HUES6 (cell line): ENCODE measurements around the gene PI4K2B.

Experiments used
- H3K27ac ChIP-seq: 2 replicates; pipeline ENCODE4 v1.7.0; 2013; ENCODE audit warnings: low read depth, mild to moderate bottlenecking, low read length, inconsistent platforms
- H3K27me3 ChIP-seq: 2 replicates; pipeline ENCODE4 v1.6.1; 2013; ENCODE audit warnings: low read length; ENCODE audit not compliant: control insufficient read depth, insufficient read depth
- H3K36me3 ChIP-seq: 2 replicates; pipeline ENCODE4 v1.6.1; 2013; ENCODE audit warnings: low read length; ENCODE audit not compliant: control insufficient read depth, insufficient read depth
- H3K4me1 ChIP-seq: 2 replicates; pipeline ENCODE4 v1.6.1; 2013; ENCODE audit warnings: low read length; ENCODE audit not compliant: control insufficient read depth, insufficient read depth
- H3K4me3 ChIP-seq: 2 replicates; pipeline ENCODE4 v1.5.1; 2013; ENCODE audit warnings: low read depth, low read length
- H3K9ac ChIP-seq: one replicate; pipeline ENCODE4 v1.6.1; 2013; ENCODE audit warnings: mild to moderate bottlenecking, low read length
- H3K9me3 ChIP-seq: 2 replicates; pipeline ENCODE4 v1.6.1; 2013; ENCODE audit warnings: low read depth, low read length; ENCODE audit not compliant: control insufficient read depth, insufficient read depth

Gene PI4K2B

DNA sequence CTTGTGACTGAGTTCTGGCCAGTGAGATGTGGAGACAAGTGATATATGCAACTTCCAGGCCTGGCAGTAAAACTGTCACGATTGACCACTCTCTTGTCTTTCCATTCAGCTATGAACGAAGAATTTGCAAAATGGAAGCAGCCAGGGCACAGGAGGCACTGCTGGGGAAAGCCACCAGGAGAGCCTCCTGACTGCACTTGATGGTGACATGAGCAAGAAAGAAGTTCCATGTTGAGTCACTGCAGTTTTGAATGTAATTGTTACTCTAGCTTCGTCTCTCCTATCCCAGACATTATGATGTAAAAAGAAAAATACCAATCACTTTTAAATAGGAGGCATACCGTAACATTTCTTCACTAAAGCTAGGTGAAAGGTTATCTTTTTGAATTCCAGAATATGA, 46.4 kb downstream of the PI4K2B start:
- H3K9me3 ChIP-seq = no peaks in the 10 kb centered on the region
- H3K4me1 ChIP-seq = no peaks in the 10 kb centered on the region
- H3K27ac ChIP-seq = no peak overlapping the region
- no peak overlapping the region for H3K9ac ChIP-seq
- no peak overlapping the region for H3K4me3 ChIP-seq
- no peaks in the 10 kb centered on the region for H3K36me3 ChIP-seq
- no peaks in the 10 kb centered on the region for H3K27me3 ChIP-seq

DNA sequence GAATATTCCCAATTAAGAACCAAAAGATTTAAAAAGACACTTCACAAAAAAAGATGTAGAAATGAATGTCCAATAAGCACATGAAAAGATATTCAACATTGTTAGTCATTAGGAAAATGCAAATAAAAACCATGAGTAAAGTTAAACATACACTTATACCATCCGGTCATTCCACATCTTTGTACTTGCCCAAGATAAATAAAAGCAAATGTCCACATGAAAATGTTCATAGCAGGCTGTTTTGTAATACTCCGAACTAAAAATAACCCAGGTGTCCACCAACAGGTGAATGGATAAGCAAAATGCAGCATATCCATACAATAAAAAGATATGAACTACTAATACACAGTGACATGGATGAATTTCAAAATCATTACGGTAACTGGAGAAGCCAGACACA, 50.1 kb downstream of the PI4K2B start:
- Histone ChIP-seq H3K27me3 (no peaks in the 10 kb centered on the region), H3K9ac (no peak overlapping the region), H3K4me1 (no peaks in the 10 kb centered on the region), H3K36me3 (no peaks in the 10 kb centered on the region), H3K4me3 (no peak overlapping the region), H3K27ac (no peak overlapping the region), H3K9me3 (0 out of 2 replicates have a peak, but pooled peaks cover 3% of the 10 kb centered on the region)

DNA sequence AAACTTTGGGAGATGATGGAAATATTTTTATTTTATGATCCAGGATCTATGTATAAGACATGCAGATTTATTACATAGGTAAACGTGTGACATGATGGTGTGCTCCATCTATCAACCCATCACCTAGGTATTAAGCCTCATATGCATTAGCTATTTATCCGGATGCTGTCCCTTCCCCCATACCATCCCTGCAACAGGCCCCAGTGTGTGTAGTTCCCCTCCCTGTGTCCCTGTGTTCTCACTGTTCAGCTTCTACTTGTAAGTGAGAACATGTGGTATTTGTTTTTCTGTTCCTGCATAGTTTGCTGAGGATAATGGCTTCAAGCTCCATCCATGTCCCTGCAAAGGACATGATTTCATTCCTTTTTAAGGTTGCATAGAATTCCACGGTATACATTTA, 50.6 kb downstream of the PI4K2B start:
- H3K9me3 ChIP-seq = 0 out of 2 replicates have a peak, but pooled peaks cover 3% of the 10 kb centered on the region
- H3K27me3 ChIP-seq = no peaks in the 10 kb centered on the region
- H3K36me3 ChIP-seq = no peaks in the 10 kb centered on the region
- no peak overlapping the region for H3K9ac ChIP-seq
- no peak overlapping the region for H3K27ac ChIP-seq
- no peak overlapping the region for H3K4me3 ChIP-seq
- no peaks in the 10 kb centered on the region for H3K4me1 ChIP-seq

DNA sequence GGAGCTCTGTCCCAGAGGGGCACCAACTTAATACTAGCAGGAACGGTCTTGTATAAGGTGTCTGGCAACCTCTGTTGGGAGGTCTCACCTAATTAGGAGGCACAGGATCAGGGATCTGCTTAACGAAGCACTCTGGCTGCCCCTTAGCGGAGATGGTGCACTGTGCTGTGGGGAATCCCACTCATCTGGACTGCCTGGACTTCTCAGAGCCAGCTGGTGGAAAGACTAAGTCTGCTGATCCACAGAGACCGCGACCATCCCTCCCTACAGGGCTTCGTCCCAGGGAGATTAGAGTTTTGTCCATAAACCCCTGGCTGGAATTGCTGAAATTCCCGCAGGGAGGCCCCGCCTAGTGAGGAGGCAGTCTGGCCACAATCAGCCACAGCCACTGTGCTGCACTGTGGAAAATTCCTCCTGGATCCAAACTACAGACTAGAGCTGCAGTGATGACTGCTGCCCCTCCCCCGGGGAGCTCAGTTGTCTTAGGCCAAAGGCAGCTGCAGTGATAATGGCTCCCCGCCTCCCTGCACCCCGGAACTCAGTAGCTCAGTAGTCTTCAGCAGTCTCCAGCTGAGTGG, 56.7 kb downstream of the PI4K2B start:
- H3K36me3 ChIP-seq = no peaks in the 10 kb centered on the region
- H3K9ac ChIP-seq = no peak overlapping the region
- H3K27ac ChIP-seq = no peak overlapping the region
- H3K4me1 ChIP-seq = peaks cover 8% of the 10 kb centered on the region; the same call in 1 of the 2 replicates
- no peaks in the 10 kb centered on the region for H3K27me3 ChIP-seq
- no peak overlapping the region for H3K4me3 ChIP-seq
- H3K9me3 ChIP-seq = 0 out of 2 replicates have a peak, but pooled peaks cover 3% of the 10 kb centered on the region

DNA sequence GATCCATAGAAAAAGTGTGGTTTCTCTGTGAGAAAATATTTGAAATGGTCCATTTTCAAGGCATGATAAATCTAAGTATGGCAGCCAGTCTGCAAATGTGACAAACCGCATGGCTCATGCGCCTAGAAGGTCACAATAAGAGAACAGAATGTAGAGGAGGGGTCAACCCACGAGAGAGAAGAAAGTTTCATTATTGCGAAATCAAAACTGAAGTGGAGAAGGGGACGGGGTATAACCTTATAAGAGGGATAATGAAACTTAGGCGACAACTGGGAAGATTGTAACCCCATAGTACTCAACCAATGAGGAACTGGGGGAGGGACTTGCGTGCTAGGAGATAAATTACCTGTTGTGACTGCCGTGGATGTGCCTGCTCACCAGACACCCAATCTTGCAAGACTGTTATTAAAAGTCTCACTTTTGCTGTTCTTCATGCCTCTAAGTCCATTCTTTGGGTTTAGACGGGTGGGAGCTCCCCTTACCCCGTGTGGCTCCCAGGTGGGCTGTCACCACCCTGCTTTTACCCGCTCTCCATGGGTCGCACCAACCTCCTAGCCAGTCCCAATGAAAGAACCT, 57.4 kb downstream of the PI4K2B start:
- no peak overlapping the region for H3K27ac ChIP-seq
- 0 out of 2 replicates have a peak, but pooled peaks cover 3% of the 10 kb centered on the region for H3K9me3 ChIP-seq
- H3K4me1 ChIP-seq = peaks cover 8% of the 10 kb centered on the region; the same call in 1 of the 2 replicates
- H3K36me3 ChIP-seq = no peaks in the 10 kb centered on the region
- no peak overlapping the region for H3K4me3 ChIP-seq
- no peaks in the 10 kb centered on the region for H3K27me3 ChIP-seq
- no peak overlapping the region for H3K9ac ChIP-seq

DNA sequence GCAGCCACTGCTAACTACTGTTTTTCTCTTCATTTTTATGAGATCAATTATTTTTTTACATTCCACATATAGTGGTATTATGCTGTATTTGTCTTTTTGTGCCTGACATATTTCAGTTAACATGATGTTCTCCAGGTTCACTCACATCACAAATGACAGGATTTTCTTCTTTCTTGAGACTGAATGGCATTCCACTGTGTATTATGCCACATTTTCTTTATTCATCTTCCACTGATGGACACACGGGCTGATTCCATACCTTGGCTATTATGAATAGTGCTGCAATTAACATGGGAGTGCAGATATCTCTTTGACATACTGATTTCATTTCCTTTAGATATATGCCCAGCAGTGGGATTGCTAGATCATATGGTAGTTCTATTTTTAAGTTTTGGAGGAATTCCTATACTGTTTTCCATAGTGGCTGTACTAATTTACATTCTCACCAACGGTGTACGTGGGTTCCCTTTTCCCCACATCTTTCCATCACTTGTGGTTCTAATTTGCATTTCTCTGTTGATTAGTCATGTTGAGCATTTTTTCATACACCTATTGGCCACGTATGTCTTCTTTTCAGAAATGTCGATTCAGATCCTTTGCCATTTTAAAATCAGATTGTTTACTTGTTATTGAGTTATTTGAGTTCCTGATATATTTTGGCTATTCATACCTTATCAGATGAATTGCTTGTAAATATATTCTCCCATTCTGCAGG, 63.9 kb downstream of the PI4K2B start:
- no peak overlapping the region for H3K27ac ChIP-seq
- H3K4me3 ChIP-seq = no peak overlapping the region
- H3K27me3 ChIP-seq = no peaks in the 10 kb centered on the region
- H3K4me1 ChIP-seq = no peaks in the 10 kb centered on the region
- H3K36me3 ChIP-seq = no peaks in the 10 kb centered on the region
- no peak overlapping the region for H3K9ac ChIP-seq
- H3K9me3 ChIP-seq = no peaks in the 10 kb centered on the region

DNA sequence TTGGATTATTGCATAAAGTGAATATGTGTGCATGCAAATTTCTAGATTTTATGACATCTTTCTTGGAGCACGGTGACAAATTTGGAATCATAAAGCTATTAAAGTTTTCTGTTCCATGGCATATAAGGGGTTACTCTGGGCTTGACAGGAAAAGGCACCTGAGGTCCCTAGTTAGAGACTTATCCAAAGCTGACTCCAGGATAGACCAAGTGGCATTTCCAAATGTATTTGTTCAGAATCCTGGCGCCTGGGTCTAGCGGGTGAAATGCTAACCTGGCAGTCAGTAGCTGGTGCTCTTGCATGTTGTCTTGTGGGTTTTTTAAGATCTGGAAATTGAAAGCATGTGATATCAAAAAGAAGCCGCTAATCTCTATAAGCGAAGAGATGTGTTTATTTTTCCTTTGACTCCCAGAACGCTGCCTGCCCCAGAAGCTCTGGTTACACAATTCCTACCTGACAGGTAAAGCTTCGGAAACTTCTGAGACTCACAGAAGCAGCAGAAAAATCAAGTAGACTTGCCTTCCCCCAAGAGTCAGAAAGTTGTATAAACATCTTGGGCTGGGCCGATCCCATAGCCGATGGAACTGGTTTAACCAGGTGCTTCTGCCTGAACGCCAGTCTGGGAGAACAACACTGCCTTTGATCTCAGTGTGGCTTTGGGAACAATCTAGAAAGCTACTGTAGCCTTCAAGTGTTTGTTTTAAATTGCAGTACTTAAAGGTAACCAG, 65.8 kb downstream of the PI4K2B start:
- H3K27me3 ChIP-seq = no peaks in the 10 kb centered on the region
- H3K4me1 ChIP-seq = no peaks in the 10 kb centered on the region
- H3K27ac ChIP-seq = no peak overlapping the region
- no peak overlapping the region for H3K9ac ChIP-seq
- H3K36me3 ChIP-seq = no peaks in the 10 kb centered on the region
- H3K9me3 ChIP-seq = no peaks in the 10 kb centered on the region
- no peak overlapping the region for H3K4me3 ChIP-seq

DNA sequence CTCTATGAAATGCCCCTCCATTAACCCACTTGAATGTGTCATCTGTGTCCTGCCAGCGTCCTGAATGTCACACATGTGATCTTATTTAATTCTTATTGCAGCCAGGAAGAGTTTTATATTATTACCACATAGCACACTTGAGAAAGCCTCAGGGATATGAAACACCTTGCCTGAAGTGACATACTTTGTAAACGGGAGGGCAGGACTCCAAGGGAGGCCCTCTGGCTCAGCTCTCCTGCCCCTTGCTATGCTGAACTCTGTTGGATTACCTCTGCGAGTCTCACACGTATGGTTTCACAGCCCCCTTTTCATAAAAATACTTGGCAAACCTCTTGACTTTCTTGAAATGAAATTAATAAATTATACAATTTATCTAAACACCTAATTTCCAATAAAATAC, 67.6 kb downstream of the PI4K2B start:
- Histone ChIP-seq H3K27ac (no peak overlapping the region), H3K4me1 (no peaks in the 10 kb centered on the region), H3K27me3 (no peaks in the 10 kb centered on the region), H3K9ac (no peak overlapping the region), H3K36me3 (no peaks in the 10 kb centered on the region), H3K4me3 (no peak overlapping the region), H3K9me3 (no peaks in the 10 kb centered on the region)

DNA sequence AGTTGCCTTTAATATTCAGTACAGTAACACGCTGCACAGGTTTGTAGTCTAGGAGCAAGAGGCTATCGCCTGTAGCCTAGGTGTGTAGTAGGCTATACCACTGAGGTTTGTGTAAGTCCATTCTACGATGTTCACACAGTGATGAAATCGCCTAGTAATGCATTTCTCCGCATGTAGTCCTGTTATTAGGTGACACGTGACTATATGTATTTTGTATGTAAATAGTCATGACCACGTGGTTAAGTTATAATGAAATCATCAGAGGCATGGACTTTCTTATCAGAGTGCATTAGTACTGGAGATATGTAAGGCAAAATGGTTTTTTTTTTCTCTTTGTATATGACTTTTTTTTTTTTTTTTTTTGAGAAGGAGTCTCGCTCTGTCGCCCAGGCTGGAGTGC, 68.8 kb downstream of the PI4K2B start:
- no peak overlapping the region for H3K27ac ChIP-seq
- no peaks in the 10 kb centered on the region for H3K36me3 ChIP-seq
- no peak overlapping the region for H3K9ac ChIP-seq
- H3K4me3 ChIP-seq = no peak overlapping the region
- H3K4me1 ChIP-seq = no peaks in the 10 kb centered on the region
- H3K27me3 ChIP-seq = no peaks in the 10 kb centered on the region
- no peaks in the 10 kb centered on the region for H3K9me3 ChIP-seq

DNA sequence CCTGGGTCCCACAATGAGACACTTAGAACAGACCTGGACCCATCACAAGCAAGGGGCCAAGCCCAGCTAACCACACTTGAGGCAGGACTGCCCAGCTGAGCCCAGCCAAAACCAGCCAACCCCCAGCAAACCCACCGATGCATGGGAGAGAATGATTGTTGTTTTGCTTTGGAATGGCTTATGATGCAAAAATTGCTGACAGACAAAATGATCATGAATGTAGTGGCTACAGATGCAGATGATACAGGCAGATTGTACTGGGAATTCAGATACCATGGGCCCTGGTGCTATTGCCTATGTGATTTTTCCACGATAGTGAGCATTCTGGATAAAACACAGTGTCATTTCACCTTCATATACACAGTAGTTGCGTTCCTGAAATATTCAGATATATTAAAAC, 69.7 kb downstream of the PI4K2B start:
- Histone ChIP-seq H3K4me3 (no peak overlapping the region), H3K9ac (no peak overlapping the region)

DNA sequence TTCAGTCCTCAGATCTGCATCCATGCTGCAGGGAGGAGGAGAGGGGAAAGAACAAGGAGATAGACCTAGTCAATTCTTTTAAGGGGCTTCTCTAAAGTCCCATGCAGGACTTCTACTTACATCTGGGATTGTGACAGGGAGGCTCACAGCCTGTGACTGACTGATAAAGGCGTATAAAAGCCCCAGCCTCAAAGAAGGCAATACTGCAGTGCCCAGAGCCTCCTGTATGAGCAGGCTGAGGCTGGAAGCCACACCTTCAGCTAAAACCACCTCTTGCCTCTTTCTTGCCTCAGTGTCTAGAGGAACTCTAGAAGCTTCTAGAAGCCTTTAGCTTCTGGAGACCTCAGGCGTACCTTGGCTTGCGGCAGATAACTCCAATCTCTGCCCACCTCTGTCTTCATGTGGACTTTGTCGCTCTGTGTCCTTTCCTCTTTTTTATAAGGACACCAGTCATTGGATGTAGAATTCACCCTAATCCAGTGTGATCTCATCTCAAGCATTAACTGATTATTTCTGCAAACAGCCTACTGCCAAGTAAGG, 72.8 kb downstream of the PI4K2B start:
- Histone ChIP-seq H3K9me3 (no peaks in the 10 kb centered on the region), H3K27ac (no peak overlapping the region), H3K9ac (no peak overlapping the region), H3K4me3 (no peak overlapping the region), H3K27me3 (no peaks in the 10 kb centered on the region), H3K4me1 (no peaks in the 10 kb centered on the region), H3K36me3 (no peaks in the 10 kb centered on the region)

More for the DNA sequence above, 69.7 kb downstream of the PI4K2B start:
- no peaks in the 10 kb centered on the region for H3K36me3 ChIP-seq
- no peaks in the 10 kb centered on the region for H3K4me1 ChIP-seq
- H3K9me3 ChIP-seq = no peaks in the 10 kb centered on the region
- H3K27me3 ChIP-seq = no peaks in the 10 kb centered on the region
- no peak overlapping the region for H3K27ac ChIP-seq
